T-helper 22 cell (primary cell): ENCODE results near the gene TLE1.

Experiments used
- DNase-seq: peaks from one replicate; pipeline ENCODE4 v3.0.0-alpha.2; 2020; ENCODE audit warnings: low read depth

The TLE1 gene

DNA sequence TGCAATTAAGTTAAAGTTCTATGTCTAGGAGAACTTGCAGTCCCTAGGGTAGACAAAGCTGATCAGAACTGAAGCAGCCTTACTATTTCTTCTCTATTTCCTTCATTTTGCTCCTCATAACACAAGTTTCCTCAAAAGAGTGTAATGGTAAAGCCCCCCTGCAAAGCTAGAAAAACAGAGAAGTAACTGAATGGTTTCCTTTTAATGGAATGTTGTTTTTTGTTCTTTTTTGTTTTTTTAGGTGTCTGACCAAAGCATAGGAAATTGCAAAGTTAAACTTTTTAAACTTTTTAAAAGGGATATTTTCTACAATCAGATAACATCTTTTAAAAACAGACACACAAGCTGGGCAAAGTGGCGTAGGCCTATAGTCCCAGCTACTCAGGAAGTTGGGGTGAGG lies 145.7 kb downstream of the TLE1 start:
- no peak for DNase-seq

DNA sequence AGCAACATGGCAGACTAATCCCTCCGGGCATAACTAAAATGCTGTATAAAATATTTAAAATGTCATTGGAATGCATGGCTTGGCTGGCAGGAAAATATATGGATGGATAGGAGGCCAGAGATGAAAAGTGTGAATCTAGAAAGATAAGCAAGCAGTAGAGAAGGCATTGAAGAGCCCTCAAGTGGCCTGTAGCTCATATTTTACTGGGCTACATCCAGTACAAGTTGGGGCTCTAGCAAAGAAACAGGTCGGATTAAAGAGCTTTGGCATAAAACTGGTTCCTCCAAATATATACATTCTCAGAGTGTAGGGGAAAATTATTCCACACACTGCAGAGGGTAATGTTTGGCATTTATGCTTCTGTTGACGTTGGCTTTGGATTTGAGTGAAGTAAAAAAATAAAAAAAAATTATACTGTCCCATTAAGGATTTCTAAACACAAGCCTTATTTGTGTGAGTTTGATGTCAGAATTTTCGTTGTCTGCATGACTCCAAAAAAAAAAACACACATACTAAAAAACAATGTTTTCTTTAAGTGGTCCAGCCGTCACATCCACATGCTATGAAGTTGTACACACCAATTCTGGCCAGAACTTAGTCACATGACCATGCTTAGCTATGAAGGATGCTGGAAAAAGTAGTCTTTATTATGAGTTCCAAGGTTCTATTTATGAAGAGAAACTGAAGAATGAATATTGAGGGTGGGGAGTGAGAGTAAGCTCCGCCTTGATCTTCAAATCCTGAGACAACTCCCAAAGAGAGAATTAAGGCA lies 147.0 kb downstream of the TLE1 start:
- no peak for DNase-seq

DNA sequence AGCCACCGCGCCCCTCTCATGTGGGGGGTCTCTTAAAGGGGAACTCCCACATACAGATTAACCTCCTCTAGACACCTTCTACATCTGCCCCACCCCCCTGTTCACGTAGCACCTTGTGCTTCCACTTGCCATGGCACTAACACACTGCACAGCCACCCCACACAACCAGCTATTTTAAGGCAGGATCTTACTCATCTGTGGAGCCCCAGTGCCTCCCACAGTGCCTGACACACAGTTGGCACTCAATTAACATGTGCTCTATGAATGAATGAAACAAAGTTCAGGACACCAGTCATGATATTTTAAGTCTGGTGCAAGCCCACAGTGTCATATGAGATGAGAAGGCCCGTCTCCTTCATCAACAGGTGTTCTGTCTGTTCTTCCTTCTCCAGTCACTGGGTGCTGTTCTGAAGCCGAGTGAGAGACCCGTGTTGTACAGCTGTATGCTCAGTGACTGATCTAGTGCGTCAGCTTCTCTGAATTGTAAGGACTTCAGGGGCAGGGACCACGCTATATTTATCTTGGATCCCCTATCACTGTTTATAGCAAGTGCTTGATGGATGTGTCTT lies 149.1 kb downstream of the TLE1 start:
- no peak for DNase-seq

DNA sequence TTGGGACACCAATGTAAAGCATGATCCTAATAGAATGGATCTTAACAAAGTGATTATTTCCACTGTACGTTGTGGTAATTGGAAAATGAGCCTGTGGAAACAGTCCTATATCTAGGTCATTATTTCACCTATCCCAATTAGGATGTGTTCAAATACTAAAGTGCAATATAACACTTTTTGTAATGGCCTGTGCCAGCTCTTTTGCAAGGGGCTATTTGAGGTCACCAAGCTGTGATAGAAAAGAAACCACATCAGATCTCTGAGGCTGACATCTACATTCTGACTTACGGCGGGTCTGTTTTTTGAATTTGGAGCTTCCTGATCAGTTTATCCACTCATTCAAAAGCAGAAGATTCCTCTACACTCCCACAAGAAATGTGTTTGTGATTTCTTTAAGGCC lies 150.0 kb downstream of the TLE1 start:
- no peak for DNase-seq

DNA sequence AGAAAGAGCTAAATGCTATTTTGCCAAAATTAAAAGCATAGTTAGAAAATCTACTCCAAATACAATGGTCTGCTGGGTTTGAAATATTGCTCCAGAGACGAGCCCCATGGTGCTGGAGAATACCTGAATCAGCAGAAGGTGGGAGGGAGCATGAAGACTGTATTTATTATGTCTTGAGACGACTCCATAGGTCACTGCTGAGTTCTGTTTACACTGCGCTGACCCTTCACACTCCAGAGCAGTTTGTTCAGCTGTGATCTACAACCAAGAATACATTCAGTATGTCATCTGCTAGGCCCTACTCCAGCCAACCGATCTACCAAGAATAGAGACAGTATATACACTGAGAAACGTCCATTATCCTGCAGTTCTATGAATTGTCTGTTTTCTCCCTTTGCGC lies 150.5 kb downstream of the TLE1 start:
- DNase-seq, result no peak

DNA sequence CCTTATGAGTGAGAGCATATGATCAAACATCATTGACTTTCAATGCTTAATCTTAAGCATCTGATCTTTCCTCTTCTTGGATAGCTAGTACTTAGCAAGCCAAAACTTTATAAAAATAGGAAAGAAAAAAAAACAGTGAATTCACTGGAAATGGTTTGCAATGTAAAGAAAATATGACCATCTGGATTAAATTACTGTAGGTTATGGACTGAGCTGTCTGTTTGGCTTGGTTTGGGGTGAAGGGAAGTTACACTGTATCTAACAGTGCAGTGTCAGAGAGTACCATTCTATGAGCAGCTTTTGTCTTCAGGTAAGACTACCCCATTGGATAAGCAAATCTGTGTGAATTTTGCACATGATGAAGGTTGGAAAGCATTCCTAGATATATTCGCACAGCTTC lies 151.4 kb downstream of the TLE1 start:
- DNase-seq, result no peak

DNA sequence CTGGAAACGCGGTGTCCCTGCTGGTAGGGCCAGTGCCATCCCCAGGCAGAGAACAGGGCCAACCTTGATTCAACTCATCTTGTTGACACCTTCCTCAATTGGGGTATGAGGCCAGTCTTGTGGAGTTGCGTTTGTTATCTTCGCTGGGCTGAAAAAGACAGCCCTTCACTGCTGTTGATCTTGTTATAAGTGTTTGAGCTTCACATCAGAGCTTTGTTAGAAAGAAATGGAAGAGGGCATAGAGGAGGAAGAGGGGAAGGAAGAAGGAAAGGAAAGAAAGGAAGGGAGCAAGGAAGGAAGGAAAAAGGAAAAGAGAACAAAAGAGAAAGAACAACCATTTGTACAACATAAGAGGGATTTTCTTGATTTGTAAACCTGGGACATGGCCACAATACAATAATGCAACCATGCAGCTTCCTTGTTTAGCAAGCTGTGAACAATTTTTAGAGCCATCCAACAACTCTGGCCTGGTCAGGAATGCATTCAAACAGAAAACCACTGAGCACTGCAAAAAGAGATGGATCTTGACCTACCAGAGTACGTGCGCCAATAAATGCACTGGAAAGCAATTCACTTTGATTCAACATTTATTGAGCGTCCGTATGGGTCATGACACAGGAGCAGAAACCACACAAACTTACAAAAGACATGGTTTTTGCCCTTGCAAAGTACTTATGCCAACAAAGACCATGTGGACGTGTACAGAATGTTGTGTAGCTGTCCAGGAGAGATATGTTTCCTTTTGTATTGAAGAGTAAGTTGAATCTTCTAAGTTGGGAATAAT lies 152.9 kb downstream of the TLE1 start:
- DNase-seq, result no peak

DNA sequence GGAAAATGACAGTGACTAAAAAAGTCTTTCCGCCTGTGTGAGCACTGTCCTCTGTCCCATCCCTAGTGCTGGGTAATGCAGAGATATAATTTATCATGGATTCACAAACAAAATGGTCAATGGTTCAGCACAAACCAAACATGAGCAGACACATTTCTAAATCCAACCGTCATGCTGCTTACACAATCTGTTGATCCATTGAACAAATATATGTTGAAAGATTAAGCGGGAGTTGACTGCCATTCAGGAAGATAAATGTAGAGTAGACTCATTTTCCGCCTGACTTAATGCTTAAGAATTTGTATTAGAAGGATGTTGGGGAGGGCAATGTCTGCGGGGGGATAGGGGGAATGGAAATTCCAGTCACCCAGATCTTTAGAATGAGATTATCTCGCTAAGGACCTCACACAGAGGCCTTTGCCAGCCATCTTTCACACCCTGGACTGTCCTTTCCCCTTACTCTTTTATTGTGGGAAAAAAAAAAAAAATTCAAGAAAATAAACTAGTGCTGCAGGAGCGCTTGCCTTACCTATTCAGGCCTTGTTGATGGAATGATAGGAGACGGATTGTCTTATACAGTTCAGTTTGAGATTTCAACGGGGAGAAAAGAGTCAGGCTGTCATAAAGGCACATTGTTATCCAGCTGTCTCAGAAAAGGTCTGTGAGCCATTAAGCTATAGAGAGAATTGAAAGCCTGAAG lies 153.7 kb downstream of the TLE1 start:
- no peak for DNase-seq

DNA sequence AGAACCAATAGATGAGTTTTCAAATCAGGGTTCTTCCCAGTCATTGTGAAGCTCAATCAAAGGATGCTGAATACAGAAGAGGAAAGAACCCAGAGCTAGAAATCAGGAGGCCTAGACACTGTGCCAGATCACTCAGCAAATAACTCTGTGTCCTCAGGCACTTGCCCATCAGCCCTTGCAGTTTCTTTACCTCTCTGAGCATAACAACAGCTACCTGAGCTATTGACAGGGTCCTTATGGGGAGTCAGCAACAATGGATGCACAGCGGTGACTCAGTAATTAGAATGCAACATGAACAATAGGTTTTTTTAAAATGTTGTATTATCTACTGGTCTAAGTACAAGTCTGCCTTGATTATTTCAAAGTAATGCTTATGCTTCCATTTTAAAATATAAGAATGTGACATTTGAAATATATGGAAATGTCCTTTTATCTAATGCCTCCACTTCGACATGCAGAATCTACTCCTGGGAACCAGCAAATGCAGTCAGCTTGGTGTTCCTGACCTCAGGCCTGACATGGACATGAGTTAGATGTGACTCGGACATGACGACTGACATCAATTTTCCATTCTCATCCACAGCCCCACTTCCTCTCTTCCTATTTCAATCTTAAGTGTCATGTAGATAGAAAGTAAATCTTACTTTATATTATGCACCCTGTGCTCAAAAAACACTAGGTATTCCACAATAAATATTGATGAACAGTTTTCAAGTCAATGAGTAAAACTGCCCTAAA lies 155.0 kb downstream of the TLE1 start:
- no peak for DNase-seq
